Esophagus muscularis mucosa (tissue), 4 donors: ENCODE results near the gene MAD1L1. TPM values are rescaled to one million over a fixed set of nuclear protein-coding genes. Genes with fewer than 3 reads are reported as not detected.

Experiments
- DNase-seq: peaks from one replicate; pipeline ENCODE4 v3.0.0-alpha.2; 2017; ENCODE audit errors: extremely low spot score
- H3K27ac ChIP-seq, 4 donors: fragments of 200-600 bp; sonication (generic); replicated peaks in 1 of 4; 1 replicate in 3 of 4; 2 replicates in 1 of 4; pipeline ENCODE4 v1.5.1; 2016 to 2019; ENCODE audit warnings: mild to moderate bottlenecking in 1 of 4
- H3K27me3 ChIP-seq, 4 donors: fragments of 200-600 bp; sonication (generic); one replicate each; pipeline versions ENCODE4 v1.5.1 to v1.6.0; 2016 to 2019
- H3K36me3 ChIP-seq, 4 donors: fragments of 200-600 bp; sonication (generic); one replicate each; pipeline ENCODE4 v1.5.1; 2016 to 2019
- H3K4me1 ChIP-seq, 4 donors: fragments of 200-600 bp; sonication (generic); one replicate each; pipeline ENCODE4 v1.5.1; 2016 to 2019
- H3K4me3 ChIP-seq, 4 donors: fragments of 200-600 bp; sonication (generic); 1 replicate in 2 of 4; 2 replicates in 2 of 4; pipeline ENCODE4 v1.5.1; 2016 to 2019; ENCODE audit warnings: mild to moderate bottlenecking in 4 of 4, moderate library complexity in 1 of 4
- H3K9me3 ChIP-seq, 4 donors: fragments of 200-600 bp; sonication (generic); 1 replicate in 3 of 4; 2 replicates in 1 of 4; pipeline ENCODE4 v1.5.1; 2016 to 2019
- EP300 ChIP-seq: sonication (generic); formaldehyde crosslinking; IDR thresholded peaks from one replicate; pipeline ENCODE4 v1.6.1; 2017; ENCODE audit warnings: antibody characterized with exemption
- POLR2A ChIP-seq: fragments of 450-650 bp; IDR thresholded peaks from one replicate; pipeline ENCODE4 v1.6.1; 2017; ENCODE audit warnings: antibody characterized with exemption, moderate library complexity, mild to moderate bottlenecking, low read depth
- POLR2AphosphoS5 ChIP-seq, 2 donors: sonication (generic); formaldehyde crosslinking; IDR thresholded peaks; one replicate each; pipeline ENCODE4 v1.6.1; 2017; ENCODE audit warnings: antibody characterized with exemption in 2 of 2
- WGBS: methylation state at CpG from one replicate; pipeline ENCODE4 v1.1.5; 2018; 5-methylcytosine and 5-hydroxymethylcytosine counted together
- intact Hi-C: fragments of 100-400 bp; cut with DNase I; formaldehyde crosslinking; loops from one replicate; pipeline ENCODE4 v1.15.1; 2023
- total RNA-seq, 4 donors: library from RNA; depleted of rRNA; stranded (reverse); fragments of >200 nt; gene quantifications; one replicate each; pipeline versions ENCODE4 v1.1.0 to v1.2.1, GENCODE V29; 2016
- TF ChIP-seq, protein P1 (sequence below), 3 experiments: fragments of 200-600 bp in 2 of 3; fragments of 450-650 bp in 1 of 3; sonication (generic) in 2 of 3; IDR thresholded peaks; one replicate each; pipeline ENCODE4 v1.5.1; 2017 to 2019; ENCODE audit warnings: antibody characterized with exemption in 3 of 3, mild to moderate bottlenecking in 2 of 3, moderate library complexity in 1 of 3

The MAD1L1 gene
- total RNA-seq, 4 donors from 2014 or later = 22.2 to 33.1 (median 29.5) TPM

- no peak overlapping the region for H3K27ac ChIP-seq
- DNase-seq = no peak
- no peak overlapping the region for H3K4me3 ChIP-seq
- H3K9me3 ChIP-seq = no peaks in the 10 kb centered on the region
- no peaks in the 10 kb centered on the region for H3K4me1 ChIP-seq
- peaks cover 16 to 83% (median 45%) of the 10 kb centered on the region in 4 donors for H3K36me3 ChIP-seq
- WGBS = 93% methylated on average over 41 of the region's 44 CpGs
- TF ChIP-seq, protein P1, sequence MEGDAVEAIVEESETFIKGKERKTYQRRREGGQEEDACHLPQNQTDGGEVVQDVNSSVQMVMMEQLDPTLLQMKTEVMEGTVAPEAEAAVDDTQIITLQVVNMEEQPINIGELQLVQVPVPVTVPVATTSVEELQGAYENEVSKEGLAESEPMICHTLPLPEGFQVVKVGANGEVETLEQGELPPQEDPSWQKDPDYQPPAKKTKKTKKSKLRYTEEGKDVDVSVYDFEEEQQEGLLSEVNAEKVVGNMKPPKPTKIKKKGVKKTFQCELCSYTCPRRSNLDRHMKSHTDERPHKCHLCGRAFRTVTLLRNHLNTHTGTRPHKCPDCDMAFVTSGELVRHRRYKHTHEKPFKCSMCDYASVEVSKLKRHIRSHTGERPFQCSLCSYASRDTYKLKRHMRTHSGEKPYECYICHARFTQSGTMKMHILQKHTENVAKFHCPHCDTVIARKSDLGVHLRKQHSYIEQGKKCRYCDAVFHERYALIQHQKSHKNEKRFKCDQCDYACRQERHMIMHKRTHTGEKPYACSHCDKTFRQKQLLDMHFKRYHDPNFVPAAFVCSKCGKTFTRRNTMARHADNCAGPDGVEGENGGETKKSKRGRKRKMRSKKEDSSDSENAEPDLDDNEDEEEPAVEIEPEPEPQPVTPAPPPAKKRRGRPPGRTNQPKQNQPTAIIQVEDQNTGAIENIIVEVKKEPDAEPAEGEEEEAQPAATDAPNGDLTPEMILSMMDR (IDR thresholded peaks at IDR 0.05) = no peak
- no peak for TF ChIP-seq POLR2AphosphoS5 (IDR thresholded peaks at IDR 0.05)
- no peak for TF ChIP-seq POLR2A
- no peak for TF ChIP-seq EP300
- H3K27me3 ChIP-seq = no peaks in the 10 kb centered on the region
- intact Hi-C loops = no loop called here
Observed at GRCh38 chr7:2256306-2257045, 23.7 kb upstream of the MAD1L1 start.

- Histone ChIP-seq H3K27me3 (no peaks in the 10 kb centered on the region), H3K27ac (no peak overlapping the region), H3K4me3 (no peak overlapping the region), H3K36me3 (peaks cover 16 to 81% (median 45%) of the 10 kb centered on the region in 4 donors), H3K9me3 (no peaks in the 10 kb centered on the region), H3K4me1 (no peaks in the 10 kb centered on the region)
- intact Hi-C loops = no loop called here
- DNase-seq = no peak
- TF ChIP-seq POLR2AphosphoS5 (IDR thresholded peaks at IDR 0.05) (no peak), POLR2A (no peak), EP300 (no peak)
- TF ChIP-seq, protein P1 (IDR thresholded peaks at IDR 0.05) = no peak
- WGBS = 99% methylated on average over 14 of the region's 33 CpGs
Observed at GRCh38 chr7:2255145-2256139, 22.7 kb upstream of the MAD1L1 start.

- peaks cover 0 to 3% (median 1%) of the 10 kb centered on the region in 4 donors for H3K4me1 ChIP-seq
- H3K27ac ChIP-seq = no peak overlapping the region
- 88% methylated on average over 25 of the region's 31 CpGs for WGBS
- no peak for DNase-seq
- H3K4me3 ChIP-seq = no peak overlapping the region
- intact Hi-C loops = no loop called here
- TF ChIP-seq, protein P1 (IDR thresholded peaks at IDR 0.05) = no peak
- no peak for TF ChIP-seq POLR2AphosphoS5 (IDR thresholded peaks at IDR 0.05)
- TF ChIP-seq EP300 = no peak
- no peak for TF ChIP-seq POLR2A
- no peaks in the 10 kb centered on the region for H3K27me3 ChIP-seq
- H3K9me3 ChIP-seq = no peaks in the 10 kb centered on the region
- H3K36me3 ChIP-seq = peaks cover 16 to 74% (median 44%) of the 10 kb centered on the region in 4 donors
Observed at GRCh38 chr7:2254429-2255144, 21.8 kb upstream of the MAD1L1 start.

- TF ChIP-seq POLR2AphosphoS5 (IDR thresholded peaks at IDR 0.05) (no peak), EP300 (no peak), POLR2A (no peak)
- TF ChIP-seq, protein P1 (IDR thresholded peaks at IDR 0.05) = no peak
- intact Hi-C loops = no loop called here
- Histone ChIP-seq H3K4me1 (peaks cover 4 to 12% (median 8%) of the 10 kb centered on the region in 4 donors), H3K27me3 (no peaks in the 10 kb centered on the region), H3K27ac (no peak overlapping the region), H3K9me3 (no peaks in the 10 kb centered on the region), H3K4me3 (no peak overlapping the region), H3K36me3 (peaks cover 16 to 65% (median 42%) of the 10 kb centered on the region in 4 donors)
- 91% methylated on average over 13 of the region's 32 CpGs for WGBS
- no peak for DNase-seq
Observed at GRCh38 chr7:2253525-2254244, 20.9 kb upstream of the MAD1L1 start.
